Activated T-cell treated with anti-CD3 and anti-CD28 coated beads for 4 hours (primary cell): ENCODE data around the gene FRS3.
A peak's percentile ranks its signal among the peaks of the same experiment; 100 is the strongest.

Source experiments
- DNase-seq: peaks from one replicate; pipeline ENCODE4 v3.0.0-alpha.2; 2020

FRS3 gene

DNA sequence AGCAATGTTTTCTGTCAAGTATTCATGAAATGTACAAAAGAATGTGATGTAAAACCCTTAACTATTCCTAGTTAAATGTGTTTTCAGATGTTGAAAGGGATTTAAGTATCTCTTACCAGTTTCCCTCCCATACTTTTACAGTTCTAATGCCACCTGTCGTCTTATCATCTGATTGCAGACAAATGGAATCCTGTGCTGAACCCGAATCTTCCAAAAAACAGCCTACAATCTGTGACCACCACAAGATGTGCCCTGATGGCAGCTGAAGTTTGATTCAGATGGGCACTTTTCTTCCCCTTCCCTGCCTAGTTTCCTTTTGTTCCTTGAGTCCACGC is 9.7 kb upstream of the FRS3 start:
- no peak for DNase-seq

DNA sequence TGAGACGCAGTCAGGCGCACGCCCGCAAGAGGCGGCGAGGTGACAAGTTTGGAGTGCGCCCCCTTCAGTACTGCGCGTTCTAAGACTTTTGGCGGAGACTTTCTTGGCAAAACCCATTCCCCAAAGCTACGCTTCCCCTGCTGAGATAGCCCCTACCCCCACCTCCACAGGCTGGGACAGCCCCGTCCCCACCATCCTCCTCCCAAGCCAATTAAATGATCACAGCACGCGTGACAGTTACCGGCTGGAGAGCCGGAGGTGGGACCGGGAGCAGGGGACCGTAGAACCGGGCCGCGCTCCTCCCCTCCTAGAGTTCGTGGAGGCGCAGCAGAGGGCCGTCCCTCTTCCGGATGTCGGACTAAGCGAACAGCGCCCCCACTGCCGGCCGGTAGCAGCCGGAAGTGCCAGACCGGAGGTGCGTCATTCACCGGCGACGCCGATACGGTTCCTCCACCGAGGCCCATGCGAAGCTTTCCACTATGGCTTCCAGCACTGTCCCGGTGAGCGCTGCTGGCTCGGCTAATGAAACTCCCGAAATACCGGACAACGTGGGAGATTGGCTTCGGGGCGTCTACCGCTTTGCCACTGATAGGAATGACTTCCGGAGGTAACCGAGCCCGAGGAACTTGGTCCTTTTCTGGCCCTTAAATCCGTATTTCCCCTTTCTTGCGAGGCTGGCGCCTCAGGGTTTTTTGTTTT is 7.7 kb upstream of the FRS3 start, which contains the start of gene TOMM6:
Gene TOMM6, plus strand, starts transcription at position 476 of the 699 bp plus-strand sequence. Its CDS starts 4 bp downstream, at position 480.
- DNase-seq, result peak; percentile 93

DNA sequence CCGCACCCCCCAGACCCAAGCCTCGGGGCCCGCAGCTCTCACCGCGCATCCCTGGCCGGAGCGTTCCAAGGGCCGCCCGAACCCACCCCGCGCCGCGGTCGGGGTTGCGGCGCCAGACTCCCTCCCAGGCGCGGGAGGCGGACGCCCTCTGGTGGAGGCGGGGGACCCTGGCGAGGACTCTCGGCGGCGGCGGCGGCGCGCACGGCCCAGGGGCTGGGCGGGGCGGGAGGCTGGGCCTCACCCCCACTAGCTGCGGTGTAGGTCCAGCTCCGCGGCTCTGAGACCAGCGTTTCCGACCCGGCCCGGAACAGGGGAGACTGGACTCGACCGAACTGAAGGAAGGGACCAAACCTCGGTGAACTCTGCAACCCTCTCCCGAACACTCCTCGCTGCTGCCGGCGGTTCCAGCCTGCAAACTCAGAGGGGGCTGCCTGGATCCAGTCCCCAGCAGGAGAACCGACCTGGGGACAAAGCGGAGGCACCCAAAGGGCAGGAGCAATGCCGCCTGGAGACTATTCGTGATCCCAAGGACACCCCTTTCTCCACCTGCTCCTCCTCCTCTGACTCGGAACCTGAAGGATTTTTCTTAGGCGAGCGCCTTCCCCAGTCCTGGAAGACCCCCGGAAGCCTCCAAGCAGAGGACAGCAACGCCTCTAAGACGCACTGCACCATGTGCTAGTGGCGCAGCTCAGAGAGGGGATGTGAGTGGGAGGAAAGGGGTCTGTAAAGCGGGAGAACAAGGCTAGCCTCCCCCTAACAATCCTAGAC is 6.9 kb upstream of the FRS3 start:
- DNase-seq, result peak; percentile 84

DNA sequence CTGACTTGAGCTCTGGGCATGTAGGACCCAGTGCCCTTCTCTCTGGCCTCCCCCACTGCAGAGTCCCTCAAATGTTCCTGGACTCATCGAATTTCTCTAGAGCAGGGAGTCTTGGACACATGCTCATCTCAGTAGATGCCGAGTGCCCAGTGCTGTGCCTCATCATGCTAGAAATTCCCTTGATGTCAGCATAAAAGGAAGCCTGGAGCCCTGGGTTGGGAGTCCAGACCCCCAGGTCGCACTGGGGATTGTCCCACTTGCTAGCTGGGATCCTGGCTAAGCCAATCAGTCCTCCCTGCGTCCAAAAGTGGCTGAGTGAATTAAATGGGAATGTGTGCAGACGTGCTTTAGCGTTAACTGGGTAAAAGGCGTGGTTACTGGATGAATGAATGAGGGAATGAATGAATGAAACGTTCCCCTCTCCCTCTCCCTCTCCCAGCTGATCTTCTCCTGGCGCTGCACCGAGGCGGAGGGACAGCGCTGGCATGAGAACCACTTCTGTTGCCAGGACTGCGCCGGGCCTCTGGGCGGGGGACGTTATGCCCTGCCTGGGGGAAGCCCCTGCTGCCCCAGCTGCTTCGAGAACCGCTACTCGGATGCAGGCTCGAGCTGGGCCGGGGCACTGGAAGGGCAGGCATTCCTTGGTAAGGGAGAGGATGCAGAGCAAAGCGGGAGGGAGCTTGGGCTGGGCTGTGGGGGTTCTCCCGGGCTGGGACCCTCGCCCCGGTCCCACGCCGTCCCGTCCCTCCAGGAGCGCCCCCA is 6.2 kb upstream of the FRS3 start:
- DNase-seq, result no peak

DNA sequence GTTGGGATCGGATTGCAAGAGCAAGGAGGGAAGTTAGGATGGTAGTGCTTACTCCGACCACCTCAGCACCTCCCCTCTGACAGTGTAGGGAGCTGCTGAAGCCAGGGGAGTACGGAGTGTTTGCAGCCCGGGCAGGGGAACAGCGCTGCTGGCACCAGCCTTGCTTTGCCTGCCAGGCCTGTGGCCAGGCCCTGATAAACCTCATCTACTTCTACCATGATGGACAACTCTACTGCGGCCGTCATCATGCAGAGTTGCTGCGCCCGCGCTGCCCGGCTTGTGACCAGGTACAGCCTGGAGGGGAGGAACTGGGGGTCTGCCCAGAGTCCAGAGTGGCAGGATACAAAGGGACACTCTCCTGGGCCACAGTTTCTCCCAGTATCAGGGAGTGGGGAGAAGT is 5.6 kb upstream of the FRS3 start:
- DNase-seq, result no peak

DNA sequence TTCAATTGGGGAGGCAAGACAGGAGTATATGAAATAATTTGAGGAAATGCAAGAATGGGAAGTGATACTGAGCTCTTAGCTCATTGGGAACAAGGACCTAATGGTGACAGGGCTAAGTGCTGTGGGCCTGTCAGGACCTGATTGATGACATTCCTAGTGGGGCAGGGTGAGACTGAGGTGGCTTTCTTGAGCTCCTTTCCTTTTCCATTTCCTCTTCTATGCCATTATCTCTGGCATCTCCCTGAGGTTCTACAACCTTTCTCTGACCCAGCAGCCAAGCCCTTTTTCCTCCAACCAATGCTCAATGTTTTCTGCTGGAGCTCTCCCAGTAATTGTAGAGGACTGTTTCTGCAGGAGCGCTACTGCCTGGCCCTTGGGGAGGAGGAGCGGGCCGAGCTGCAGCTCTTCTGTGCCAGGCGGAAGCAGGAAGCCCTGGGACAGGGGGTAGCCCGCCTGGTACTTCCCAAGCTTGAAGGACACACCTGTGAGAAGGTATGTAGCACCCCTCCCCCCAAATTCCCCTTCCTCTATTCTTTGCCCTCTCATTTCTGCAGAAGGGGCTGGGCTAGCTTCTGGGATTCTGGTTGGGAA is 5.0 kb upstream of the FRS3 start:
- no peak for DNase-seq

DNA sequence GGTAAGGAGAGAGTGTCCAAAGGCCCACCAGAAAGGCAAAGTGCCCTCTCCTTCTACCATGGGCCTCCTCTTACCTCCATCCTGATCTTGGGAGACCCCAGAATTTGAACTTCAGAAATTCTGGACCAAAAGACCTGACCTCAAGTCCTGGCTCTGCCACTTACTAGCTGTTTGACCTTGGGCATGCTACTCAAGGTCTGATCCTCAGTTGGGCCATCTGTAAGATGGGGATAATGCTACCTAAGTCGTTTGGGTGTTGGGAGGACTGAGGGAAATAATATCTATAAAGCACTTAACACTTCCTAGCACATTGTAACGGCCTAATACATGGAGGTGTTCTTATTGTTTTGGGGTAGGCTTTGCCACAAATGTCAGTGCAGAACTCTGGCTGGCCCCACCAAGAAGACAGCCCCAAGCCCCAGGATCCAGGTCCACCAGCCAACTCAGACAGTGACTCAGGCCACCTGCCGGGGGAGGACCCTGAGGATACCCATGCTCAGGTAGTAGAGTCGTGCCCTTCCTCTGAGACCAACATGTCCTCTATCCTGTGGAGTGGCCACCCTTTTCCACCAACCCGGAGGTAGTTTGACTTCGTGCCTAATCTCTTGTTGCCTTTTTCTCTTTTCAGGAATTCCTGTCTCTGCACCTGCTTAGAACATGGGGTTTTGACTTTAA is 3.5 kb upstream of the FRS3 start:
- no peak for DNase-seq

DNA sequence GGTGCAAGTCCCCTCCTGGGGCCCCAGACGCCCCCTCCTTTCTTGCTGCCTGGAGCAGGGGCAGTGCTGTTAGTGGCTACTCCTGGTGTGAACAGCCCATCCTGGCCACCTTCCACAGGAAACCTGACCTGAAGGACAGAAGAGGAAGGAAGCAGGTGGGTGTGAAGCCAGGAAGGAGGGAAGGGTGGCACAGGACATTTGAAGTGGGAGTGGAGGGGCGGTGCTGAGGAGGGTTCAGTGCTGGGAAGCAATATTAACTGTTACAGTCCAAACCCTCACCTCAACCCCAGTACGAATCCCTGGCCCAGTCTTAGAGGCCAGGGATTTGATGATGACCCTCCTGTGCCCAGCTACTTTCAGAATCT is 1.6 kb upstream of the FRS3 start:
- DNase-seq, result no peak

DNA sequence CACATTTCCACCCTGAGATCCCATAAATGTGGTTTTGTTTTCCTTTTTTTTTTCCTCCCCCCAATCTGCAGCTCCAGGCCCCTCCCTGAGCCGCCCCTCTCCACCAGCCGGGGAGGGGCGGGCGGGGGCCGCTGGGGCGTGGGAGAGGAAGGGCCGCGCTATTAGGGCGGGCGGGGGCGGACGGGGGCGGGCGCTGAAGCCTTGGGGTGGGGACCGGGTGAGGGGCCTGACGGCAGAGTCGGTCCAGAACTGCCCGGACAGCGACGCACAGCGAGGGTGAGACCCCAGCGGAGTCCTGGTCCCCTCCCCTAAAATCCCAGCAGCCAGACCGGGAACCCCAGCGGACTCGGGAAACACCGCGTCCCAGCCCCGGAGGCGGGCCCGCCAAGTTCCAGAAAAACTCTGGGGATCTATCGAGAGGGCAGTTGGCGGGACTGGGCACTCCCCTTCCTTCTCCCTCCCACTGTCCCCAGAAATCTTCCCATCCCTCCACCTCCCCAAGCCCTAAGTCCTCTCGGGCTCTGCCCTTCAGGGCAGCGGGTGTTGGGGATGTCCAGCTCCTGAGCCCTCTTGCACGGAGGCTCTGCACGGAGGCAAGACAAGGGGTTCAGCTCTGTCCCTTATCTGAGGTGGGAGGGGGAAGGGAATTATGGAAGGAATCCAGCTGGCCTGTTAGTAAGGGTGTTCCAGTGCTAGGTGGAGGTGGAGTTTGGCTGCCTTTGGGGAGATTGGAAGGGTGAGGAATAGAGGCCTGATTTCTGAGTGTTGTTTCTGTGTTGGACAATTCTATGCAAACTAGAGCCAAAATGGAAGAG is 1.1 kb upstream of the FRS3 start, which contains the start of gene PRICKLE4:
Gene PRICKLE4, plus strand, starts transcription at position 232 of the 815 bp plus-strand sequence. CDS start 2,692 bp downstream, outside the sequence.
- no peak for DNase-seq

DNA sequence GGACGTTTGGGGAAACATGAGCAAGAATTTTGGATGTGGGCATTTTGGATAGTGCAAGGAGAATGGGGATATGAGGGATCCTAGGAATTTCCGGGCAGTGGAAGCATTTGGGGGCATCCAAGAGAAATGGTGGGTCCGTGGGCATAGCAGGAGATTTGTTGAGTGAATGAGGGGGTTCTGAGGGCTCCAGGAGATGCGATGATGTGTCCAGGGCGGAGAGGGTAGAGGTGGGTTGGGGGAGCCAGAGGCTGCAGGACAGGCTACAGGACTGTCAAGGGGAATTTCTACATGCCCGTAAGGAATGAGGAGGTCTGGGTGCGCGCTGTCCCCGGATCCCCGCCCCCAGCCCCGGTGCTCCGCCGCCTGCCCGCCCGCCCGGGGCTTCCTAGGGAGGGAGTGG is 364 bp downstream of the FRS3 start:
- no peak for DNase-seq

DNA sequence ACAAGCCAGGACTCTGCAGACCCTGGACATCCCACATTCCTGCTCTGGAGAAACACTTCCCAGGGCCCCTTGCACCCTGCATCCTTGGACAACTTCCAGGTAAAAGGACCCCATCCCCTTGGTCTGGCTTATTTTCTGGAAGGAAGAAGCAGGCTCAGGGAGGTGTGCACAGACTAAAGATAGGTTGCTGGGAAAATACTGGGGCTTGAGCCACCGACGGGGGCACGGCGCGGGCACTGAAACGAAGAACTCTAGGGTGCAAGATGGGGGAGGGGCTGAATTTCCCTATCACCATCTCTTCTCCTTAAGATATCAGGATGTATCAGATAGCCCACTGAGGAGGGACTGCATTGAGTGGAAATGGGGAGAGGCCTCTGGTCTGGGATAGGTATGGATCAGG is 805 bp downstream of the FRS3 start:
- DNase-seq, result no peak

DNA sequence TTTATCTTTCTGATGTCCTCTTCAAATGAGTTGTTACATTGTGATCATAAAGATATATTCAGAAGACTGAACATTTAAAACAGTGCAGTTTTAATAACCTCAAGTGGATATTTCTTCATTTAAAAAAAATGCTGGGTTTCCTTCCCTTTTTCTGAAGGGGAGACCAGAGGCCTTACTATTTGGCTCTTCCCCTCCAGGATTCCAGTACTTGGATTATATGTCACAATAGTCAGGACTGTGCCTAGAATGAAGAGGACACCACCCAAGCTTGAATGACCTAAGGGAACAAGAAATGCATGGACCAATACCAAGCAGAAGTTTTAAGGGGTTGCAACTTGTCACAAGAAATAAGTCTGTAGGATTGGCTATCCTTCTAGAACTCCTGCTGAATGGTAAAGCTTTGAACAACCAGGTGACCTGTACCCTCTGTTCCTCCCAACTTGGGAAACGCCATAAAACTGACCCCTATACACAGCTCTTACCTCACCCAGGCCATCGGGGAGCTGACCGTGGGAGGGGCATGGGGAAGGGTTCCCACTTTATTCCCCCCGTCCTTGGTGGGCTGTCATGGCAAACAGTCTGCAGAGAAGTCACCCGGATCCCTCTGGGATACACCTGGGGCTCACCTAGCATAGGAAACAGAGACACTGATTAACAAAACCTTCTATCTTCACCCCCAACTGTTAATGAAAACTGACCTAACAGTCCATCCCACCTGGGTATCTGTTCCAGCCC is 2.0 kb downstream of the FRS3 start:
- DNase-seq, result no peak

DNA sequence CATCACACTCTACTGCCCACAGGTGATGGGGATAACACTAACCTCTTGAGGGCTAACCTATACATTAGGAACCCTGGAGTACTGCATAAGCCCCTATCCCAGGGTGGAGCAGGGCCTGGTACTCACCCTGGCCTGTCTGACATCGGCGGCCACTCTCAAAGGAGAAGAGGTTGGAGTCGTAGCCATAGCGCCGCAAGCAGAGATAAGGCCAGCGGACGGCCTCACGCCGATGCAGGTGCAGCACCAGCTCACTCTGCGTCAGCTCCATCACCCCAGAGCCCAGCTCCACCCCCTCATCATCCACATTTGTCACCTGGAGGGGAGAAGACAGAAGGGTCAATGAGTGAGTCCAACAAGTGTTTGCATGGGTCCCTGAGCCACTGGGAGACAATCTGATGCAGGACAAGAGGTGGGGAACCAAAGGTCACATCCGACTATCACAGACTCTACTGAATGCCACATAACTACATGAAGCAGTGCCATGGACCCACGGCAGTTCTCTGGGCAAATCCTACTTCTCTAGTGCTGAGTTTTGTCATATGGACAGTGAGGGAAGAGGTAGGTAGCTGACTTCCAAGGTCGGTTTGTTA is 4.3 kb downstream of the FRS3 start:
- no peak for DNase-seq

DNA sequence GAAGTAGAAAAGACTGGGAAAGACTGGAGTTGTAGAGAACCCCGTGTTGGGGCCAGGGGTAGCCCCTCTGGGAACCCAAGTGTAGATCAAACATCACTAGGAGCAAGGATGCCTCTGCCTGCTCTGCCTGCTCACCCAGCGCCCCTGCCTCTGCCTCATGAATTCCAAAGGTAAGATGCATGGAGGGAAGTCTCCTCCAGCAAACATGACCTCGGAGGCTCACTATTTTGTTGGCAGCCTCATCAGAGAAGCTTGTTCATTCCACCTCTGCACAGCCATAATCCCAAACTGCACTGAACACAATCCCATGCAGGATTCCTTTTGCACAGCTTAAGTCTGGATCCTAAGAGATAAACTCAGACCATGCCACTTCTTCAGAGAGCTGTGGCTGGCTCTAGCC is 4.9 kb downstream of the FRS3 start:
- no peak for DNase-seq

DNA sequence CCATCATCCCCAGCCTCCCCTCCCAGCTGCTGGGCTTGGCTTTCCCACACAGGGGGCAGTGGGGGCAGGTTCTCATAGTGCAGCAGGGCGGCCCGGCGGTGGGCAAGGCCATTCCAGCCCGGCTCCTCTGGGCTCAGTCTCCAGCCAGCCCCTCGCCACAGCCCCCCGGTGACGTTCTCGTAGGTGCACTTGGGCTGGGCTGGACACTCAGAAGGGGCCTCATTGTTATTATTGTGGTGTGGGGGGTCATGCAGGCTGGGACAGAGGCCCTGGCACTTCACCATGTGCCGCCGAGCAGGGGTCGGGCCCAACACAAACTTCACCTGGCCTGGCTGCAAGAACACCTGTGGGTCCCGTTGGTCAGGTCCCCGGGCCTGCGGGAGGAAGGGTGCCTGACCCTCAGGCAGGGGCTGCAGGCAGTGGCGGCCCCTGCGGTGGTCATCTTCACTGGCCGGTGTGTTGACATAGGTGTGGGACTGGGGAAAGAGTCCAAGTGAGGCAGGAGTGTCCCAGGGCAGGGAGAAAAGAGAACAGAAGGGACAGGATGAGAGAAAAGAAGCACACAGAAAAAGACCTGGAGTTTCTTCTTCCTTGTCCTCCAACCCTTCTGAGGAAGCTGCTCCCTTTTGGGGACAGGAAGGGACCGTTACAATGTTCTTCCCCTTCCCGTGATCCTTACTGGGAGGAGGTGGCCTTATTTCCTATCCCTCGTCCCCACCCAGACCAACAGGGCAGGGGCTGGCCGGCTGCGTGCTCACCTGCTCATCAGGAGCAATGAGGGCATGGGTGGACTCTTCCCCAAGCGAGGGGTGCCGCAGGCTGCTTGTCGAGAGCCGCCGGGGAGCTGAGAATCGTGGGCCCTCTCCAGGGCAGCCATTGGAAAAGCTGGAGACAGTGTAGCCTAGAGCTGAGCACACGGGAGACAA is 8.4 kb downstream of the FRS3 start:
- DNase-seq, result no peak

DNA sequence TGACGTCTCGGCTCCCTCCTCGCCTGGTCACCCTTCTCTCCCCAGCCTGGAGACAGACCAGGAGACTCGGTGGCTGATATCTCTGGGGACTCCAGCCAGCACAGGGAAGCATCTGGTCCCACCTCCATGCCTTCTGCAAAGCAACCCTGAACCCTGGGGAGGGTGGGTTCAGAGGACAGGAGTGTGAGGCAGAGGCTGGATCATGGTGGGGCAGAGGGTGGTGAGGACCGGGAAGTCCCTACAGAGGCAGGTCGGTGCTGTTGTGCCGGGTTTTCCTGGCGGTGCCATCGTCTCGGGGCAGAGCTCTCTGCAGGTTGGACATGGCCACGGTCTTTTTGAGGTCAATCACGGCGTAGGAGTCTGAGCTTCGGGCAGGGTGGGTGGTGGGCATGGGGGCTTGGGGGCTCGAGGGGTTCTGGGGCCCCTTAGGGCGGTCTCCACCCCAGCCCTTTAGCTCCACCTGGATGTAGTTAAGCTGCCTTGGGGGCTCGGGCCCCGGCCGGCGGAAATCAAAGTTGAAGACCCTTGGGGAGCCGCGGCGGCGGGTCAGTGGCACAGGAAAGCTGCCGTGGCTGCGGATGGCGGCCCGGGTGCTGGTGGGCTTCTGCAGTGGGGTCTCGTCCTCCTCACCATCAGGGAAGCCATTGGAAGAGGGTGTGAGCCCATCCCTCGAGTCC is 9.2 kb downstream of the FRS3 start:
- DNase-seq, result no peak

DNA sequence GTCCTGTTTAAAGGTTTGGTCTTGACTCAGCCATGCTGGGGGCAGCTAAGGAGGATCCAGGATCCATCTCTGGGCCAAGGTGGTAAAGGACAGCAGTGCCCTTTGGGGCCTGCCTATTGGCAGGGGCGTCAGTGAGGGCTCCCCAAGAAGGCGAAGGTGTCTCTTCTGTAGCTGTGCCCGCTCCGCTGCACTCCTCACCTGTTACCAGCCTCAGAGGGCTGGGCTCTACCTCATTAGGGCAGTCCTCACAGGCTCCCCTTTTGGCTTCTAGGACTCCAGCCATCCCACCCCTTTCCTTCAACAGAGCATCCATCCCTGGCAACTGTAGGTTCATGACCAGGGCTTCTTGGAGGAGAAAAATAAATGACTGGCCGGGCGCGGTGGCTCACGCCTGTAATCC is 10.3 kb downstream of the FRS3 start:
- DNase-seq, result no peak

DNA sequence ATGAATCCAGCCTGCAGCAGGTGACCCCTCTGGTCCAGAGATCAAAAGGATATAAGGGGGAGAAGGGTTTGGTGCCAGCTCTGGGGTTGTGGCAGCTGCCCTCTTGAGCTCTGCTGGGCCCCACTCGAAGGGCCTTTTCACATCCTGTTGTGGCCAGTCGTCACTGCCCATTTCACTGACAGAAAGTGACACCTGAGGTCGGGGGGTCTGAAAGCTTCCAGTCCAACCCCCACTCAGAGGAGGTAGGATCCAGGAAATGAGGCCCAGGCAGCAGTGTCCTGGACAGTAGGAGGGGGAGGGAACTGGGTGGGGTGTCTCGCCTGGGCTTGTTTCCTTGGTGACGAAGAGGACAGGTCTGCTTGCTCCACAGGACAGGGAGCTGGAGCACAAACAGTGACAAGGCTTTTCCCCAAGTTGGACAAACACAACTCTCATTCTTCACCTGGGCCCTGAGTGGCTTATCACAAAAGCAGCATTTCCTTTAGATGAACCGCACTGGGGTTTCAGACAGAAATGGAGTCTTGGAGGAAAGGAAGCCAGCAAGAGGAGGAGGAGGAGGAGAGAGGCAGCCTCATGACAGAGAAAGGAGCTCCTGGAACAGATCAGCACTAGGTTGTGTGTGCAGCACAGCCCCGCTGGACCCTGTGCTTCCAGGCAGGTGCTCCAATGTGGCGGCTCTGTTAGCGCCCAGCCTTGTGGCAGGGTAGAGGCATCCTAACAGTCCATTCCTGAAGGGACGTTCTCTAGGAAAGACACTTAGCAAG is 11.0 kb downstream of the FRS3 start:
- DNase-seq, result no peak
